HG03064 (cell line): ENCODE data around the gene THSD7B.
"Not testable (repeated sequence)": the region's sequence is repeated elsewhere in the genome, so short reads cannot be mapped to it uniquely, and the experiment has no call there.

Experiments
- ATAC-seq: cut with Tn5 transposase; IDR thresholded peaks from one replicate; pipeline ENCODE4 v1.9.1; 2021; ENCODE audit warnings: low read depth; ENCODE audit not compliant: unreplicated experiment

The THSD7B gene

GRCh38 chr2:136929531-136929930, 164.2 kb downstream of the THSD7B start:
- no peak for ATAC-seq

- ATAC-seq = no peak
These were observed 167.4 kb downstream of the THSD7B start for GRCh38 chr2:136932700-136933099.

GRCh38 chr2:136935119-136935518, 169.8 kb downstream of the THSD7B start:
- no peak for ATAC-seq

- no peak for ATAC-seq
These were observed 190.7 kb downstream of the THSD7B start for GRCh38 chr2:136956050-136956449.

GRCh38 chr2:136957044-136957443, 191.7 kb downstream of the THSD7B start:
- no peak for ATAC-seq

- no peak for ATAC-seq
These were observed 196.9 kb downstream of the THSD7B start for GRCh38 chr2:136962105-136962725.

- no peak for ATAC-seq
These were observed 201.1 kb downstream of the THSD7B start for GRCh38 chr2:136966485-136966884.

- ATAC-seq = no peak
These were observed 215.0 kb downstream of the THSD7B start for GRCh38 chr2:136980303-136980702.

GRCh38 chr2:136981689-136982088, 216.3 kb downstream of the THSD7B start:
- not testable (repeated sequence) for ATAC-seq

- ATAC-seq = no peak
These were observed 219.7 kb downstream of the THSD7B start for GRCh38 chr2:136985044-136985443.

GRCh38 chr2:136986605-136987221, 221.4 kb downstream of the THSD7B start:
- ATAC-seq = no peak

- ATAC-seq = no peak
These were observed 225.0 kb downstream of the THSD7B start for GRCh38 chr2:136990316-136990715.

GRCh38 chr2:136994793-136995192, 229.4 kb downstream of the THSD7B start:
- ATAC-seq = no peak

- no peak for ATAC-seq
These were observed 232.2 kb downstream of the THSD7B start for GRCh38 chr2:136997557-136997956.

GRCh38 chr2:137000811-137001210, 235.5 kb downstream of the THSD7B start:
- ATAC-seq = no peak

GRCh38 chr2:137002896-137003295, 237.6 kb downstream of the THSD7B start:
- ATAC-seq = no peak

- ATAC-seq = no peak
These were observed 239.9 kb downstream of the THSD7B start for GRCh38 chr2:137005210-137005609.

- ATAC-seq = no peak
These were observed 242.6 kb downstream of the THSD7B start for GRCh38 chr2:137007938-137008337.

GRCh38 chr2:137009953-137010352, 244.6 kb downstream of the THSD7B start:
- no peak for ATAC-seq

- ATAC-seq = no peak
These were observed 255.3 kb downstream of the THSD7B start for GRCh38 chr2:137020452-137021196.

- ATAC-seq = no peak
These were observed 256.4 kb downstream of the THSD7B start for GRCh38 chr2:137021763-137022162.

- no peak for ATAC-seq
These were observed 257.9 kb downstream of the THSD7B start for GRCh38 chr2:137023205-137023604.
